Measurements from ENCODE around the gene RANBP10. TPM values are rescaled to one million over a fixed set of nuclear protein-coding genes. Genes with fewer than 3 reads are reported as not detected.

Gene RANBP10
- total and polyA plus RNA-seq, 2 of the 13 experiments (the other 11 are each of a cell fraction or from before 2014, with no cell fraction given) = 9.2 to 22.7 TPM

GRCh38 chr16:67801241-67801640 lies 5.1 kb downstream of the RANBP10 start (continued):
- TF ChIP-seq ZBTB43 (CRISPR knock-in tag; conservative IDR thresholded peaks at IDR 0.05) (no peak), CBX1 (IDR thresholded peaks at IDR 0.05; ENCODE audit: low read depth) (no peak), UBTF (CRISPR knock-in tag; IDR thresholded peaks at IDR 0.05) (no peak), SNAPC2 (CRISPR knock-in tag; IDR thresholded peaks at IDR 0.05) (no peak), ZNF678 (CRISPR knock-in tag; IDR thresholded peaks at IDR 0.05) (no peak), NFYC (CRISPR knock-in tag; IDR thresholded peaks at IDR 0.05) (no peak), POLR2AphosphoS5 (IDR thresholded peaks at IDR 0.05; ENCODE audit: low read depth, low read length) (no peak), MIER3 (CRISPR knock-in tag; IDR thresholded peaks at IDR 0.05; ENCODE audit: borderline replicate concordance) (no peak), XRCC5 (optimal IDR thresholded peaks at IDR 0.05; ENCODE audit: low read length) (no peak), HNRNPL (IDR thresholded peaks at IDR 0.05; ENCODE audit: low read depth, low read length) (no peak), HMG20A (CRISPR knock-in tag; IDR thresholded peaks at IDR 0.05; ENCODE audit: borderline replicate concordance) (no peak), MNT (IDR thresholded peaks at IDR 0.05) (no peak), ZNF773 (CRISPR knock-in tag; IDR thresholded peaks at IDR 0.05; ENCODE audit: borderline replicate concordance) (no peak), MYPOP (CRISPR knock-in tag; IDR thresholded peaks at IDR 0.05) (no peak)

Data from HepG2 (cell line).